GM18517 (cell line): ENCODE results near the gene IL4R.
"Not testable (repeated sequence)": the region's sequence is repeated elsewhere in the genome, so short reads cannot be mapped to it uniquely, and the experiment has no call there.

Experiments used
- ATAC-seq: cut with Tn5 transposase; IDR thresholded peaks from one replicate; pipeline ENCODE4 v1.9.1; 2021; ENCODE audit warnings: mild to moderate bottlenecking, moderate library complexity; ENCODE audit not compliant: unreplicated experiment

Gene IL4R

DNA sequence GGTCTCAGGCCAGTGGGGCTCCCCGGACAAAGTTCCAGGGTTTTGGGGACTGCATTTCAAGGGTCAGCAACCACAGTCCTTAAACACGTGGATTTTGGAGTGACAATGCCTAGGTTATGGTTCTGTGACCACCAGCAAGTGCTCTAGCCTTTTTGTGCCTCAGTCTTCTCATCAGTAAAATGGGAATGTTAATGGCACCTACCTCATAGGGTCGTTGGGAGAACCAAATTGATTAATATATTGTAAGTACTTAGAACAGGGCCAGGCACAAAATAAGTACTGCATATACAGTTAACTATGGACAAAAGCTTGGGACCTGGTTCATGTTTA is 13.8 kb downstream of the IL4R start:
- no peak for ATAC-seq

DNA sequence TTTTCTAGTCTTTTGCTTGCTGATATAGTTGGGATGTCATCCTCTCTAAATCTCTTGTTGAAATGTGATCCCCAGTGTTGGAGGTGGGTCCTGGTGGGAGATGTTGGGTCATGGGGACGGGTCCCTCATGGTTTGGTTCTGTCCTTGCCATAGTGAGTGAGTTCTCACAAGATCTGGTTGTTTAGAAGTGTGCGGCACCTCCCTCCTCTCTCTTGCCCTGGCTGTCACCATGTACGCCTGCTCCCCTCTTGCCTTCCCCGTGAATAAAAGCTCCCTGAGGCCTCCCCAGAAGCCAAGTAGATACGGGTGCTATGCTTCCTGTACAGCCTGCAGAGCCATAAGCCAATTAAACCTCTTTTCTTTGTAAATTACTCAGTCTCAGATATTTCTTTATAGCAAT is 15.2 kb downstream of the IL4R start:
- no peak for ATAC-seq

DNA sequence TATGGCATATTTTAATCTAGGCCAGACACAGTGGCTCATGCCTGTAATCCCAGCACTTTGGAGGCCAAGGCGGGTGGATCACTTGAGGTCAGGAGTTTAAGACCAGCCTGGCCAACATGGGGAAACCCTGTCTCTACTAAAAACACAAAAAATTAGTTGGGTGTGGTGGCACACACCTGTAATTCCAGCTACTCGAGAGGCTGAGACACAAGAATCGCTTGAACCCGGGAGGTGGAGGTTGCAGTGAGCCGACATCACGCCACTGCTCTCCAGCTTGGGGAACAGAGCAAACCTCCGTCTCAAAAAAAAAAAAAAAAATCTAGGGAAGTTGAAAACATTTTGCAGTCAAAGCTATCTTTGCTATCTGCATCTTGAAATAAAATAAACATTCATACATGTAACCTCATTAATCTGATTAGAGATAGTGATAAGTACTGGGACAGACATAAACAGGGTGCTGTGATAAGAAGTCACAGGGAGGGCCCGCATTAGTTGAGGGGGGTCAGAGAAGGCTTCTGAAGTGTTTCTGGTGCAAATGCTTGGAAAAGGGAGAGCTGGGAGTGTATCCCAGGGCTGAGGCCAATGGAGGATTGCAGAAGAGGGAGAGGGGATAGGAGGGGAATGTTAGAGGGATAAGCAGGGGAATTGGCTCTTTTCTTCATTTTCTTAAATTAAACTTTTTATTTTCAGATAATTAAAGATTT is 15.8 kb downstream of the IL4R start:
- ATAC-seq, result not testable (repeated sequence)

DNA sequence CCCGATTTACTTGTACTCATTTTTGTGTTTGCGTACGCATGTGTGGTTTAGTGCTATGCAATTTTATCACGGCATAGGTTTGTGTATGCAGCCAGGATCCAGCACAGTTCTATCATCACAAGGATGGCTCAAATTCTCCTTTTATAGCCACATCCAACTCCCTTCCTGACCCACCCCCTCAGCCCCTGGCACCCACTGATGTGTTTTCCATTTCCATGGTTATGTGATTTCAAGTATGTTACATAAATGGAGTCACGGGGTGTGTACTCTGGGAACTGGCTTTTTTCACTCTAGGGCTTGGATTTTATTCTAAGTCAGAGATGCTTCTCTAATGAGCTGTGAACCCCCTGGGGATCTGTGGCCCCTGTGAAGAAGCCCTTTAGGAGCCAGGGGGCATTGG is 16.8 kb downstream of the IL4R start:
- ATAC-seq, result no peak

DNA sequence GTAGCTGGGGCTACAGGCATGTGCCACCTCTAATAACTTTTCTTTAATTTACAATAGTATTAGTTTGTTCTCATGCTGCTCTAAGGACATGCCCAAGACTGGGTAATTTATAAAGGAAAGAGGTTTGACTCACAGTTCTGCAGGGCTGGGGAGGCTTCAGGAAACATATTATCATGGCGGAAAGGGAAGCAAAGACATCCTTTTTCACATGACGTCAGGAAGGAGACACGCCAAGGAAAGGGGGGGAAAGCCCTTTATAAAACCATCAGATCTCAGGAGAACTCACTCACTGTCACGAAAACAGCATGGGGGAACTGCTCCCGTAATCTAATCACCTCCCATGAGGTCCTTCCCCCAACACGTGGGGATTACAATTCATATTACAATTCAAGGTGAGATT is 18.3 kb downstream of the IL4R start:
- ATAC-seq, result no peak

DNA sequence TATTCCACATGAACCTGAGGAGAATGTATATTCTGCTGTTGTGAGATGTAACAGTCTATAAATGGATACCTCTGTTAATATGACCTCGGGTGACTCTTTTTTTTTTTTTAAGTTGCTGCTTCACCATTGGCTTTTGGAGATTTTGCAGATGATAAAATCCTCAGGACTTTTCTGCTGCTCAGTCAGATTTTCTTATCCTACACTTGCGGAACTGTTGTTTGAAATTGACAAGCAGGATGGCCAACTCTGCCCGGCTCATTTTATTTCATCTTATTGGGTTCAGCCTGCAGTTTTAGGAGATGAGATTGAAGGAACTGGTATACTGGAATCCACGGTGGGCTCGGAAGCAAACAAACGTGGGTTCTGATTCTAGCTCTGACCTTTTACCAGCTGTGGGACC is 19.3 kb downstream of the IL4R start:
- no peak for ATAC-seq

DNA sequence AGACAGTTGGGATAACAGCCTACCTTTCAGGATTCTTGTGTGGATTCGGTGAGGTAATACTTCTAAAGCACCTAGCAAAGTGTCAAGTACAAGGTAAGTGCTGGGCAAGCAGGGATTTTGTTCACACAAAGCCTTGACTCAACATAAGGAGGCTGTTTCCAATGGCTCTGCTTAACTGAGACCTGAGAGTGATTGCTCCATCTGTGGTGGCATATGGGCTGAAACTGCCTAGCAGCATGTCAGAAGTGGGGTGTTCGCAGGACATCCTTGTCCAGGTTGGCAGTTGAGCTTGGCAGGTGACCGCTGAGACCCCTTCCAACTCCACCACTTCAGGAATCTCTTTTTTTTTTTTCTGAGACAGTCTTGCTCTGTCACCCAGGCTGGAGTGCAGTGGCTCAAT is 19.8 kb downstream of the IL4R start:
- ATAC-seq, result no peak

DNA sequence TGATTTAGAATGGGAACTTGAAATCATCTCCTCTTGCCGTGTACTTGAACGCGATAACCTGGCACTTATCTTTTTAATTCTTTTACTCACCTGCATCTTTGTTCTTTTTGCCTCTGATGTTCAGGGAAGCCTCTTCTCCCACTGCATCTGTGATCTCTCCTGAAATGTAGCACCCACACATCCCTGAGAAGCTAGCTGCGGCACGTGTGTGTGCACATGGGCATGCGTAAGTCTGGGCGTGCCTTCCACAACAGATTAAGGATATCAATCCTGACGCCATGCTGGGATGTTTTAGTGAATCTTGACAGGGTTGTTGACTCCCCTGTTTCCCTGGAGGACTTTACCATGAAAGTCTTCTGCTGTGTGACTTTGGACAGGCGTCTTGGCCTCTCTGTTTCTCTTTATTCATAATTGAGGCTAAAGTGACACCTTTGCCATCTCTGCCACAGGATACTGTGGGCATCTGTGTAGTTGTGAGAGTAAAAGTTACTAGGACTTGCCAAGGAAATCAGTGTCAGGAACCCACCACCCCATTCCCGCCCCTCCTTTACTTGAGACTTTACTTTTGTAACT is 20.5 kb downstream of the IL4R start:
- no peak for ATAC-seq

DNA sequence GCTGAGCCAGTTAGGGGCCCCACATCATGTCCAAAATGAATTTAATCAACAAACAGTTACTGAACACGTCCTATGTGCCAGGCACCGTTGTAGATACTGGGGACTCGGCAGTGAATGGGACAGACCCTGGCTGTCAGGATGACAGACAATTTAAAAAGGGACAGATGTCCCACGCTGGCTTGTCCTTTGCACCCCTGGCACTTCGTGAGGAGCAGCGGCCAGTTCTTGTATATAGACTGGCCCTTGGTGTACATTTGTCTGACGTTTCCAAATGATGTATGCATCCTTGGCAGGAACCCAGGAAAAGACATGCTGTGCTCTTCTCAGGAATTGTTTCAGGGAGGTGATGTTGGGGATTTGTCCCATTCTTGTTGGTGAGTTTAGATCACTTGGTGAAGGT is 21.1 kb downstream of the IL4R start:
- ATAC-seq, result no peak

DNA sequence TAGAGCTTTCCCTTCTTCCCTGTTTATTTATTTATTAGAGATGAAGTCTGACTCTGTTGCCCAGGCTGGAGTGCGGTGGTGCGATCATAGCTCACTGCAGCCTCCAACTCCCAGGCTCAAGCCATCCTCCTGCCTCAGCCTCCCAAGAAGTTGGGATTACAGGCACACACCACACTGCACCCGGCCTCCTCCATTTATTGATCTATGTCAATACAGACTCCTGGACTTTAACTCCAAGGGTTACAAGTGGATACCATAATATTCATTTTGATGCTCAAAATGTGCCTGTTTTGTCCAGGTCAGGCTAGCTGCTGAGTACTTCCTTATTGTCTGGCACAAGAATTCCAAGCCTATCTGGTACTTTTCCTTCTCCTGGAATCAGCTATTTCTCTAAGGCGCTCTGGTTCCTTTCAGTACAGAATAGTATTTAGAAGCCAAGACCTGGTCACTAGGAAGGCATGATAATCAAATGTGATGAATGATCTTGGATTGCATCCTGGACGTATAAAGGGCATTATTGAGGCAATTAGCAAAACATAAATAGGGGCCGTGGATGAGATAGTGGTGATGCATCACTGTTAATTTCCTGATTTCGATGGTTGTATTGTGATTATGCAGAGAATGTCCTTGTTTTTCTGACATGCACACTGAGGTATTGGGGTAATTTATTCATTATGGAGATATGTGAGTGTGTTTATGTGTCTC is 21.7 kb downstream of the IL4R start:
- no peak for ATAC-seq

DNA sequence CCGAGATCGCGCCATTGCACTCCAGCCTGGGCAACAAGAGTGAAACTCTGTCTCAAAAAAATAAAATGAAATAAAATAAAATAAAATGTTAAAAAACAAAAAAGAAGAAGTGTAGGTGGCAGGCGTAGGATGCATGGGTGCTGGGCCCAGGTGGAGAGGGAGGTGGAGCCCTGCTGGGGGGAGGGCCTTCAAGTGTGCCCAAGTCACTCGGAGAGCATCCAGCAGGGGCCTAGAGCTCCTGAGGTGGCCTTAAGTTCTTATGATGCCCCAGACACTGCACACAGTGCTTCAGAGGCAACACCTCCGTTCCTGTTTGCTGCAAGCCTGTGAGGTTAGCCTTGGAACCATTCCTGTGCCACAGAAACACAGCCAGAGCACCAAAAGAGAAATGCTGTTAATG is 23.2 kb downstream of the IL4R start:
- ATAC-seq, result no peak

DNA sequence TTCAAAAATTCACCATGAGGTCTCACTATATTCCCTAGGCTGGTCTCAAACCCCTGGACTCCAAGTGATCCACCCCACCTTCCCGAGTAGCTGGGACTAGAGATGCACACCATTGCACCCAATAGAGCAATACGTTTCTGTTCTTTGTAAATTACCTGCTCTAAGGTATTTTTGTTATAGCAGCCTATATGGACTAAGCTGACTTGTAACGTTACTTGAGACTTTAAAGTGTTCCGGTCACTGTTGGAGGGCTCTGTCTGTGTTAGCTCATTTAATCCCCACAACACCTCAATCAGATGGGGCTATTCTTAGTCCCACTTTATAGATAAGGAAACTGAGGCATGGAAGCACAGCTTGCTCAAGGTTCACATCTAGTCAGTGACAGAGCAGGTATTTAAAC is 25.4 kb downstream of the IL4R start:
- no peak for ATAC-seq

DNA sequence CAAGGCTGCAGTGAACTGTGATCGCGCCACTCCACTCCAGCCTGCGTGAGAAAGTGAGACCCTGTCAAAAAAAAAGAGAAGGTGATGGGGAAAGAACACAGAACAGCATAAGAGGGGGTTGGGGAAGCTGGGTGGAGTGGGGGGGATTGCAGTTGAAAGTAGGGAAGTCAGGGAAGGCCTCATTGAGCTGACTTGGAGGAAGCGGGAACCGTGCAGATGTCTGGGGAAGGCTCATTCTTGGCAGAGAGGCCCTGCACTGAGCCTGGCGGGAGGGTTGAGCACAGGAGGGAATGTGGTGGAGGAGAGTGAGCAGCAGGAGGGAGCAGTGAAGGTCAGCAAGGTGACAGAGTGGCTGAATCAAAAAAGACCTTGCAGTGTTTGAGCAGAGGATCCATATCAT is 26.9 kb downstream of the IL4R start:
- ATAC-seq, result no peak

DNA sequence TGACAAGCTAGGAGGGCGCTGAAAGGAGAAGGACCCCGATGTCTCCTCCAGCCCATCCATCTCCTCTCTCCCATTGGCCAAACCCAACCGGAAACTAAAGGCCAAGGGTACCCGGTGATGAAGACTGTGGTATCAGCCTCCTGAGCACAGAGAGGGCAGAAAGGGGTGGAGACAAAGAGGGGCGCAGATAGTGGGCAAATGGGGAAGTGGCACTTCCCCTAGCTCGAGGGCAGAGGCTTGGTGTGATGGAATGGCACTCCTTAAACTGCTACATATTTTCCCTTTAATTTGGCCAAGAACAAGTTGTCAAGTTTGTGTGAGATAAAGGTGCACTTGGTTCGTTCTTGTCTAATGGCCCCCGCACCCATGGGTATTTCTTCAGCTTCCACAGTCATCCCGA is 27.8 kb downstream of the IL4R start:
- no peak for ATAC-seq

DNA sequence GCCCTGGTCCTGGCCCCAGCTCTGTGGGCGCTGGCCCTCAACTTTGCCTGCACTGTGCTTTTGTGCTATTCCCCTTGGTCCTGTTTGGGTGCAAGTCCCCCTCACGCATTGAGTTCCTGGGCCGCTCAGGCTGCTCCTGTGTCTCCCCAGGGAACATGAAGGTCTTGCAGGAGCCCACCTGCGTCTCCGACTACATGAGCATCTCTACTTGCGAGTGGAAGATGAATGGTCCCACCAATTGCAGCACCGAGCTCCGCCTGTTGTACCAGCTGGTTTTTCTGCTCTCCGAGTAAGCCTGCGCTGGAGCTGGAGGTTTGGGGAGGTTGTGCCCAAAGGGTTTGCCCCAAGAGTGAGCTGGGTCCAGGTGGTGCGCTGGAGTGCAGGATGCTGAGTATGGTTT is 28.2 kb downstream of the IL4R start:
- ATAC-seq, result no peak

DNA sequence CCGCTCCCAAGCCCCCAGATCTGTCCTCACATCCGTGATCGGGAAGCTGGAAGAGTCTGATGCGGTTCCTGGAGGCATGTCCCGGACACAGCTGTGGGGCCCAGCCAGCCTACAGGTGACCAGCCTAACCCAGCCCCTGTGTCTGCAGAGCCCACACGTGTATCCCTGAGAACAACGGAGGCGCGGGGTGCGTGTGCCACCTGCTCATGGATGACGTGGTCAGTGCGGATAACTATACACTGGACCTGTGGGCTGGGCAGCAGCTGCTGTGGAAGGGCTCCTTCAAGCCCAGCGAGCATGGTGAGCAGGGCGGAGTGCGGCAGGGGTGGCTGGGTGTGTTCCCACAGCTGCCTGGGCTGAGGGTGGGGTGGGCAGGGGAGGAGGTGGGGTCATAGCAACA is 30.9 kb downstream of the IL4R start:
- no peak for ATAC-seq

DNA sequence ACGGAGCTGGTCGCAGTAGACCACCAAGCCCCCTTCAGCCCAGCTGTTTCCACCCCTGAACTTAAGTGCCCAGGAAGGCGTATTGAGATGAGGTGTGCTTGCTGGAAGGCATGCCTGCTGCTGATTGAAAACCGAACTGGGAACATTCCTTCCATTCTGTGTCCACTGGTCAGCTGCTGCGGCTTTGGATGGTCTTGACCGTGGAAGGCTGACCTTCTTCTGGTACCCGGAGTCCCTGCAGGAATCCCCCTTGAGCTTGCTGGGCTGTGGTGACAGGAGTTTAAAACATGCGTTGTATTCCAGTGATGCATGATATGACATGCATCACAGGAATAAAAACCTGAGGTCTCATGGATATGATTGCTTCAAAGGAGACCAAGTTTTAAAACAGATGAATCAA is 31.4 kb downstream of the IL4R start:
- no peak for ATAC-seq

DNA sequence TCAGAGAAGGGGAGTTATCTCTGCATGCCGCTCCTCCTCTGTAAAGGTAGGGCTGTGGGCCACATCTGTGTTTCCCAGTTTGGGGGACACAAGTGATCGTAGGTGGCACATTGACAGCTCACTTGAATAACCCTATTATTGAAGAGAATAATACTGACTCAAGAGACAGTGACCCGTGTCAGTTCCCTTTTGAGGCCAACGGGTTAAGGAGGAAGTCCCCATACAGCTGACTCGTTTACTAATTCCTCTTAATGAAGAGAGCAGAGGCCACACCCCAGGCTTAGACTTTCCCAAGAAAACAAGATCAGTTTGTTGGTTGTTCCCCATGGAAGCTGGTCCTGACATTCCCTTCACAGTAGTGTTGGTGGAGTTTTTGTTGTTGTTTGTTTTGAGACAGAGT is 33.0 kb downstream of the IL4R start:
- no peak for ATAC-seq

DNA sequence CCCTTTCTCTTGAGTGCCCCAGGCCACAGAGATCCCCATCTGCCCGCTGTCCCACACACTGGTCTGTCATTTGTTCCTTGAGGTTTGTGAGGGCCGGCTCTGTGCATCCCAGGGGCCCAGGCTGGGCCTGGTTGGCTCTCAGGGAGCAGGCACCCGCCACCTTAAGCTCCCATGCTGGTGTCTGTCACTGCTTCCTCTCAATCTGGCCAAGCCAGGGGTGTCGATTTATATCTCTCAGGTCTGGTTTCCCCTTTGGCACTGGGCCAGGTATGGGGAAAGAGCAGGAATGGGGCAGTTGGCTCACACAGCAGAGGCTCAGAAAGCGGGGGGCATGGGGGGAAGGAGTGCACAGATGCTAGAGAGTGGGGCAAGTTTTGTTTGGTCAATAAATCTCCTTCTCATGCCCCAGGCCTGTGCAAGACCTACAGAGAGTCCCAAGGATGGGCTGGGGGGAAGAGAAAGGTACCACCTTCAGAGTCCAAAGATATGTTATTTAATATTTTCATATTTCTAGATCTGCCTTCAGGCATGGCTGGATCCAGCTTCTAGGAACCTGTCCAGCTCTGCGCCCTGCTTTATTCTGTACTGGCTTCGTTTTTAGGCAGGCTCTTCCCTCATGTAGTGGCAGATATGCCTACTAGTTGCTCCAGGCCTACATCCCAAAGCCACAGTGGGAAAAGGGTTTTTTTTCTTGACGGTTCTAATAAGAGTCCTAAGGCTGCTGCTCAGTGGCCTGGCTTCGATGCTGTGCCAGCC is 34.3 kb downstream of the IL4R start:
- no peak for ATAC-seq

DNA sequence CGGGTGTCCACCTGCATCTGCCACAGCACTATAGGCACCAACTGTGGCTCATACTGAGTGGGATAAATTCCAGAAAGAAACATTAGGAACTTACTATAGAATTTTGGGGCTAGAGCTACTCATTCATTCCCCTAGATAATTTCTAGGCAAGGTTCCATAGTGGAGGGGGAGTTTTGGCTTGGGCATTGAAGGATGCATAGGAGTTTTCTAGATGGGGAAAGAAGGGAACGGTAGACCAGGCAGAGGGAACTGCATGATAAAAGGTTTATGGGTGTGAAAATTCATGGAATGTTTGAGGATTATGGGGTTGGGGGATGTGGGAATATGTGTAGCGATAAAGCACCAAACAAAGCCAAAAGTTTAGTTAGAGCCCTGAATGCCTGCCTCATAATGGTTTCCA is 35.5 kb downstream of the IL4R start:
- no peak for ATAC-seq

DNA sequence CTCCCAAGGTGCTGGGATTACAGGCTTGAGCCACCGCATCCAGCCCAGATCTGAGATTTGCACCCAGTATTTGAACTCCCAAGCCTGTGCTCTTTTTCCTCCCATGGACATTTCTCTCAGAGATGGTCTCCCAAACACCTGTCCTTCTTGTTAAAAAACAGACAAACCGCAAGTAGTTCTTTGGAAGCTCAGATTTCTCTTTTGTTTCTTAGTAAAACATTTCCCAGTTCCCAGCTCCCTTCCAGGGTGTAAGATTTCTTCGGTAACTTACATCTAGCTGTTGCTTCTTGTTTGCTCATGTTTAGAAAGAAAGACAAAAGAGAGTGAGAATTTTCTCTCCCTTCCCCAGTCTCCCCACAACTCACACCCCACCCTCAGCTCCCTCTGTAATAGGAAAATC is 36.2 kb downstream of the IL4R start:
- no peak for ATAC-seq

DNA sequence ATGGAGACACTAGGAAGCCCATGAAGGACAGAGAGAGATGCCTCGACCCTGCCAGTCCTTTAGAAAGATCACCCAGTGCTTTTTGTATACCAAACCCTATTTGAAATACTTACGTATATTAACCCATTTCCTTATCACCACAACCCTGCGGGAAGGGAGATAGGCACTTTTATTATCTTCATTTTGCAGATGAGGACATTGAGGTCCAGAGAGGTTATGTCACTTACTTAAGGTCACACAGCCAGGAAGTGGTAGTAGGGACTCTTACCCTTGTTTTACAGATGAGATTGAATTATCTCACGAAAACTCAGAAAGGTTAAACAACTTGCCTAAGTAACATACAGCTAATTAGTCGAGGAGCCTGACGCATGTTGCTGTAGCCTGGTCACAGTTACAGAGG is 38.2 kb downstream of the IL4R start:
- no peak for ATAC-seq
